Choroid plexus epithelial cell (primary cell): ENCODE measurements around the gene LSM14A.
A peak's percentile ranks its signal among the peaks of the same experiment; 100 is the strongest.
"Not testable (repeated sequence)": the region's sequence is repeated elsewhere in the genome, so short reads cannot be mapped to it uniquely, and the experiment has no call there.

Experiments used
- DNase-seq: peaks from one replicate; pipeline ENCODE4 v3.0.0-alpha.2; 2010; ENCODE audit warnings: low read depth
- H3K4me3 ChIP-seq: 2 replicates; pipeline ENCODE4 v1.5.1; 2011; ENCODE audit warnings: low read depth, mild to moderate bottlenecking, control low read depth, low read length, moderate library complexity
- CTCF ChIP-seq: conservative IDR thresholded peaks from 2 replicates; pipeline ENCODE4 v1.5.1; 2011; ENCODE audit warnings: low read depth, mild to moderate bottlenecking, control low read depth, inconsistent platforms, low read length, moderate library complexity

Gene LSM14A

GRCh38 chr19:34165295-34165738, 7.0 kb upstream of the LSM14A start:
- DNase-seq: no peak
- H3K4me3 ChIP-seq: no peak overlapping the region
- TF ChIP-seq CTCF: no peak

- not testable (repeated sequence) for H3K4me3 ChIP-seq, DNase-seq
Observed at GRCh38 chr19:34169475-34170199, 2.7 kb upstream of the LSM14A start.

GRCh38 chr19:34171539-34171876, 796 bp upstream of the LSM14A start:
- TF ChIP-seq CTCF: no peak
- peak; percentile 72 for DNase-seq
- peak overlapping the region; percentile 98 for H3K4me3 ChIP-seq

- no peak for TF ChIP-seq CTCF
- no peak for DNase-seq
- H3K4me3 ChIP-seq: peak overlapping the region; percentile 98
Observed at GRCh38 chr19:34172661-34173192, 423 bp downstream of the LSM14A start.

GRCh38 chr19:34173193-34173956, 1.1 kb downstream of the LSM14A start:
- H3K4me3 ChIP-seq: peak overlapping the region; percentile 98
- DNase-seq: peak; percentile 72
- TF ChIP-seq CTCF: no peak

- not testable (repeated sequence) for H3K4me3 ChIP-seq, DNase-seq
Observed at GRCh38 chr19:34175173-34175572, 2.9 kb downstream of the LSM14A start.

- TF ChIP-seq CTCF: no peak
- DNase-seq: no peak
- H3K4me3 ChIP-seq: no peak overlapping the region
Observed at GRCh38 chr19:34176581-34176980, 4.3 kb downstream of the LSM14A start.

- TF ChIP-seq CTCF: no peak
- H3K4me3 ChIP-seq: no peak overlapping the region
- DNase-seq: no peak
Observed at GRCh38 chr19:34178274-34178610, 5.9 kb downstream of the LSM14A start.
